Midbrain (tissue), 1 donor: Measurements from ENCODE around the gene COMMD7.

ENCODE experiments used
- DNase-seq: peaks from one replicate; lab custom pipeline; 2025; lab: John Stamatoyannopoulos, UW

The COMMD7 gene

GRCh38 chr20:32675223-32675975 is 67.9 kb downstream of the COMMD7 start:
- DNase-seq: no peak

- DNase-seq: peak; percentile 14
Observed at GRCh38 chr20:32674362-32674789, 68.9 kb downstream of the COMMD7 start.

- no peak for DNase-seq
Observed at GRCh38 chr20:32672982-32673851, 70.0 kb downstream of the COMMD7 start.

GRCh38 chr20:32672394-32672981 is 70.8 kb downstream of the COMMD7 start:
- DNase-seq: no peak

- no peak for DNase-seq
Observed at GRCh38 chr20:32670773-32671455, 72.4 kb downstream of the COMMD7 start.

GRCh38 chr20:32667027-32667426 is 76.2 kb downstream of the COMMD7 start:
- no peak for DNase-seq

- no peak for DNase-seq
Observed at GRCh38 chr20:32664678-32665159, 78.5 kb downstream of the COMMD7 start.

- DNase-seq: no peak
Observed at GRCh38 chr20:32664012-32664677, 79.1 kb downstream of the COMMD7 start.

GRCh38 chr20:32663335-32664011 is 79.8 kb downstream of the COMMD7 start:
- no peak for DNase-seq

GRCh38 chr20:32661820-32662528 is 81.3 kb downstream of the COMMD7 start:
- DNase-seq: no peak

- DNase-seq: no peak
Observed at GRCh38 chr20:32660661-32661060, 82.6 kb downstream of the COMMD7 start.

- no peak for DNase-seq
Observed at GRCh38 chr20:32656827-32657226, 86.4 kb downstream of the COMMD7 start.

GRCh38 chr20:32655903-32656512 is 87.3 kb downstream of the COMMD7 start:
- no peak for DNase-seq

GRCh38 chr20:32652739-32653526 is 90.3 kb downstream of the COMMD7 start:
- DNase-seq: peak; percentile 91
